ENCODE data around the gene TLL1.

The TLL1 gene

GRCh38 chr4:166019441-166020220 is 146.6 kb downstream of the TLL1 start:
- TF ChIP-seq CTCF (IDR thresholded peaks at IDR 0.05; ENCODE audit: low read depth, low read length): no peak
- Histone ChIP-seq H3K9me3 (no peaks in the 10 kb centered on the region), H3K36me3 (no peaks in the 10 kb centered on the region), H3K4me3 (ENCODE audit: low read depth, low read length) (no peak overlapping the region), H3K27me3 (no peaks in the 10 kb centered on the region), H3K4me1 (no peaks in the 10 kb centered on the region)
- no peak for DNase-seq

- Histone ChIP-seq H3K4me3 (ENCODE audit: low read depth, low read length) (no peak overlapping the region), H3K36me3 (no peaks in the 10 kb centered on the region), H3K27me3 (no peaks in the 10 kb centered on the region), H3K9me3 (no peaks in the 10 kb centered on the region), H3K4me1 (no peaks in the 10 kb centered on the region)
- DNase-seq: no peak
- no peak for TF ChIP-seq CTCF (IDR thresholded peaks at IDR 0.05; ENCODE audit: low read depth, low read length)
These were observed 148.6 kb downstream of the TLL1 start for GRCh38 chr4:166021617-166022016.

- Histone ChIP-seq H3K36me3 (no peaks in the 10 kb centered on the region), H3K9me3 (no peaks in the 10 kb centered on the region), H3K4me3 (ENCODE audit: low read depth, low read length) (no peak overlapping the region), H3K27me3 (no peaks in the 10 kb centered on the region), H3K4me1 (no peaks in the 10 kb centered on the region)
- TF ChIP-seq CTCF (IDR thresholded peaks at IDR 0.05; ENCODE audit: low read depth, low read length): no peak
- no peak for DNase-seq
These were observed 161.9 kb downstream of the TLL1 start for GRCh38 chr4:166034965-166035364.

- no peak overlapping the region for H3K4me3 ChIP-seq (ENCODE audit: low read depth, low read length)
- H3K36me3 ChIP-seq: no peaks in the 10 kb centered on the region
- H3K4me1 ChIP-seq: no peaks in the 10 kb centered on the region
- no peak for DNase-seq
- no peaks in the 10 kb centered on the region for H3K9me3 ChIP-seq
- no peak for TF ChIP-seq CTCF (IDR thresholded peaks at IDR 0.05; ENCODE audit: low read depth, low read length)
- peaks cover 12% of the 10 kb centered on the region; the same call in 1 of the 2 replicates for H3K27me3 ChIP-seq
These were observed 166.8 kb downstream of the TLL1 start for GRCh38 chr4:166039822-166040221.

GRCh38 chr4:166042510-166043055 is 169.5 kb downstream of the TLL1 start:
- no peaks in the 10 kb centered on the region for H3K9me3 ChIP-seq
- no peaks in the 10 kb centered on the region for H3K4me1 ChIP-seq
- H3K36me3 ChIP-seq: no peaks in the 10 kb centered on the region
- TF ChIP-seq CTCF (IDR thresholded peaks at IDR 0.05; ENCODE audit: low read depth, low read length): no peak
- no peak overlapping the region for H3K4me3 ChIP-seq (ENCODE audit: low read depth, low read length)
- no peak for DNase-seq
- H3K27me3 ChIP-seq: peaks cover 12% of the 10 kb centered on the region; the same call in 1 of the 2 replicates

- no peaks in the 10 kb centered on the region for H3K9me3 ChIP-seq
- peaks cover 12% of the 10 kb centered on the region; the same call in 1 of the 2 replicates for H3K27me3 ChIP-seq
- TF ChIP-seq CTCF (IDR thresholded peaks at IDR 0.05; ENCODE audit: low read depth, low read length): no peak
- no peaks in the 10 kb centered on the region for H3K36me3 ChIP-seq
- no peak for DNase-seq
- no peak overlapping the region for H3K4me3 ChIP-seq (ENCODE audit: low read depth, low read length)
- H3K4me1 ChIP-seq: no peaks in the 10 kb centered on the region
These were observed 170.8 kb downstream of the TLL1 start for GRCh38 chr4:166043801-166044200.
